Globus pallidus (tissue), 1 donor: Measurements from ENCODE around the gene AP1G2.

Experiments used
- DNase-seq: peaks from one replicate; pipeline ENCODE4 v3.0.0-alpha.2; 2015; ENCODE audit warnings: low spot score

The AP1G2 gene

DNA sequence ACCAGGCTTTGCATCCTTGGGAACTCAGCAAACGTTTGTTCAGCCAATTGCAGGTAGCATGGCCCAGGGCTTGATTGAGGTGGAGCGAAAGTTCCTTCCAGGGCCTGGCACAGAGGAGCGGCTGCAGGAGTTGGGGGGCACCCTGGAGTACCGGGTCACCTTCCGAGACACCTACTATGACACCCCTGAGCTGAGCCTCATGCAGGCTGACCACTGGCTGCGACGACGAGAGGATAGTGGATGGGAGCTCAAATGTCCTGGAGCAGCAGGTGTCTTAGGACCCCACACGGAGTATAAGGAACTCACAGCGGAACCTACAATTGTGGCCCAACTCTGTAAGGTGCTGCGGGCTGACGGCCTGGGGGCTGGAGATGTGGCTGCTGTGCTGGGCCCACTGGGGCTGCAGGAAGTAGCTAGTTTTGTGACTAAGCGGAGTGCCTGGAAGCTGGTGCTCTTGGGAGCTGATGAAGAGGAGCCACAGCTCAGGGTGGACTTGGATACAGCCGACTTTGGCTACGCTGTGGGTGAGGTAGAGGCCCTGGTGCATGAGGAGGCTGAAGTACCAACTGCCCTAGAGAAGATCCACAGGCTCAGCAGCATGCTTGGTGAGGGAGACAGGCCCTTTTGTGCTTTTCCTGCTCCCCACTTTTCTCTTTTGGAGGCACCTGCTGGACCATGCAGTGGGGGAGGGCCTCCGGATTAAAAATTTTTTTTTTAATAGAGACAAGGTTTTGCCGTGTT is 10.7 kb downstream of the AP1G2 start:
- DNase-seq: no peak

DNA sequence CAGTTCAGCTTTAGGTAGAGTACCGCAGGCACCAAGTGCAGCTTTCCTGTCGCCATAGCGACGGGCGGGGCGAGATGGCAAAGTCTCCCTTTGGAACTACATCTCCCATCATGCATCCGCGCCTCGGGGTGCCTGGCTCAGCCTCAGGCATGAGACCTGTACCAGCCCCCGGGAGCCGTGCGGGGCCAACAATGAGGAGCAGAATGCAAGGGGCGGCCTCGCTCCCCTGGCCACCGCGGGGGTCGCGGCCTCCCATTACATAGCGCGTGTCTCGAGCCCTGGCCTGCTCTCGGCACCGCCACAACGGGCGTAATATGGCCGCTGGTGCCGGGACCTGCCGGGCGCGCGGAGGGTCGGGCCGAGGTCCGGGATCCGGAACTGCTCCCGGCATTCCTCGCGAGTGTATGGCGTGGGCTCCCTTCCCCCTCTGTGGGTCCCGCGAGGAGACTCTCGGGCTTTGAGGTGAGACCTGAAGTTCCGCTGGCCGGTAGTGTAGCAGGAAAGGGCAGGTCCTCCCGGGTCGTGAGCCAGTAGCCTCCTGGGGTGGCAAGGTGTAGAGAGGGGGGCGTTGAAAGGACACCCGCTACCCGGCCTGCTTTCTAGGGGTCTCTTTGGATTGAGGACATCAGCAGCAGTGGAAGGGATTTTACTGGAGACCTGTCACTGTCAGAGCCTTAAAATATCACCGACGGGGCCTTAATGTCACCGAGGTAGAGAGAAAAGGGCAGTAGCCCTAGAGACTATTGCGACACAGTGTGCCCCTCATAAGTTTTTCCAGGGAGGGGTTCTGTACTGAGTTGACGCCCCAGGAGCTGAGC is 11.5 kb downstream of the AP1G2 start, which contains the start of gene THTPA:
Gene THTPA, plus strand, starts transcription at position 390 of the 818 bp plus-strand sequence. CDS start 487 bp downstream, outside the sequence.
- DNase-seq: peak; percentile 92

DNA sequence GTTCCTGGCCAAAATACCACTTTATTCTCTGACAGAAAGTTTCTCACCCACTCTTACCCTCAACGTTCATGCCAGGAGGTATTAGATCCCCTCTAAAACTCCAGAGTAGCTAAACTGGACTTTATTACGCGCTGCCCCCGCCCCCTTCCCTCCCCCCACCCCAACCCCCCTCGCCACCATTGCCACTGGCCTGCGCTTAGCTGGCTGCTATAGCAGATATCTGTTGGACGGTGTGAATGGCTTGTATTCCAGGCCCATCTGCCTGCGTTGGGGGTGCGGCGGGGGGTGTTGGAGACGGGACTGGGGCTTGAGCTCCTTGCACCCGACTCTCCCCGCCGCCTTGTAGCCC is 12.1 kb downstream of the AP1G2 start:
- DNase-seq: no peak

DNA sequence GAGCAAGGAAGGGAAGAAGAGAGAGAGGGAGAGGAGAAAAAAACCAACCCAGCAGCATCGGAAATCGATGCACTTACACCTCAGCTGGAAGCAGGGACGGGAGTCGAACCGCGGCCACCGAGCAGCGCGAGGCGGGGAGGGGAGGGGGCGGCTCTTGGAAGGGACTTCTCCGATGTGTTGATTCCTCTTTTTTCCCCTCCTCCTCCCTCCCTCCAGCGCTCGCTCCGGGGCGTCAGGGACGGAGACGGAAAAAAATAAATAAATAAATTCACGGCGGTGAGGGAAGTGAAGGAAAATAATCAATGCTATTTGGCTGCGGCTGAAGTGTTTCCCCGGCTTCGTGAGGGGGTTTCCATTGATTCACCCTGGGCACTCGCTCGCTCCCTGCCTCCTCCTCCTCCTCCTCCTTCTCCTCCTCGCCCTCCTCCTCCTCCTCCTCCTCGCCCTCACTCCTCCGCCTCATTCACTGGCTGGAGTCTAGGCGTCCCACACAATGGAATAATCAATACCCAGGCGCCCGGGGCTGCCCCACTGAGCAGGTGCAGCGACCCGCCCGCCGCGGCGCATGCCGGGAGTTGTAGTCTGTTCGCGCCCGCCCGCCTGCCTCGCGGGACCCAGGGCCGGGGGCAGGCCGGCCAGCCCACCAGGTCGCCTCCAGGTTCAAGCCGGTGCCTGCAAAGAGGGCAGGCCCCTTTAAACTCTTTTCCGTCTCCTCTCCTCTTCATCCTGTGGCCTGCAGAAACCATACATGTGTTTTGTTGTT is 16.1 kb downstream of the AP1G2 start, which contains the start of gene ZFHX2:
Gene ZFHX2, minus strand, starts transcription at position 500 of the 763 bp plus-strand sequence. CDS start 16,440 bp downstream, outside the sequence.
- DNase-seq: peak; percentile 89

DNA sequence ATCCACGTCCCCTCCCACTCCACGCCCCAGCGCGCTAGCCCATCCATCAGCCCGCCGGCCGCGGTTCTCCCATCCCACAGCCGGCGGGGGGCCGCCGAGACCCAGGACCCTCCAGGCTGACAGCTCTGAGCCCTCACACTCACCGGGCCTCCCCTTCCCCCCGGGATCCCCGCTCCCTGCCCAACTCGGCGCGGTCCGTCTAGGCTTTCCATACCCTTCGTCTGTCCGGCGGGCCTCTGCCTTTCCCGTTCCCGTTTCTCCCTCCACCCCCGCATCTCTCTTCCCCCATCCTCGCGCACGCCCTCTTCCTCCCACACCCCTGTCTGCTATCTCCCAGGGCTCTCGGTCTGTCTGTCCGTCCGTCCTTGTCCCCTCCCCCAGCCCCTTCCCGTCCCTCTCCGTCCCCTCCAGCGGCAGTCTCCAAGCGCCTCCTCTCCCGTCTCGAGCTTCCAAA is 16.8 kb downstream of the AP1G2 start:
- no peak for DNase-seq

DNA sequence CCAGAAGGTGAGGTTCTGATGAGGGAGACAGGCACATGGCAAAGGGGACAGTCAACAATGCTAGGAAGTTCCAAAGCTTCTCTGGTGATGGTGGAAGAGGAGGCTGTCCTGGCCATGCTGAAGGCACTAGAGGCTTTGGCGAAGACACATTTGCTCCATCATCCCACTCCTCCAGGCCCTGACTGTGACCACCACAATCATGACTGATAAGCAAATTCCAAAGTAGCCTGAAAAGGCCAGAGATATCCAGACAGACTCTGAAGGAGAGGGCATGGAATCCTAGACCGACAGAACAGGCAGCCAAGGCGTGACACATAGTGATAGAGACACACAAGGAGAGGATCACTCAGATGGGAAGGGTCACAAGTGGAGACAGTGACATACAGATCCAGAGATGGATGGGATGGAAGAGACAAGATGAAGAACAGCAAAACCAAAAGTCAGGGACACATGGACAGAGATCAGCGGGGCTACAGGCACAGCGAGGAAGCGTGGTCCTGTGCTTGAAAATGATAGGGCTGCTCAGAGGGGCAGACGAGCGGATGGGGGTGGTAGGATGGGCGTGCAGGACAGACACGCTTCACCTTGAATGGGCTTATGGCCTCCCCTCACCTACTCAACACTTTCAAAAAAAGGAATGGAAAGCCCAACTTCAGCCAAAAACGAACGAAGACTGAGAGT is 17.3 kb downstream of the AP1G2 start:
- no peak for DNase-seq

DNA sequence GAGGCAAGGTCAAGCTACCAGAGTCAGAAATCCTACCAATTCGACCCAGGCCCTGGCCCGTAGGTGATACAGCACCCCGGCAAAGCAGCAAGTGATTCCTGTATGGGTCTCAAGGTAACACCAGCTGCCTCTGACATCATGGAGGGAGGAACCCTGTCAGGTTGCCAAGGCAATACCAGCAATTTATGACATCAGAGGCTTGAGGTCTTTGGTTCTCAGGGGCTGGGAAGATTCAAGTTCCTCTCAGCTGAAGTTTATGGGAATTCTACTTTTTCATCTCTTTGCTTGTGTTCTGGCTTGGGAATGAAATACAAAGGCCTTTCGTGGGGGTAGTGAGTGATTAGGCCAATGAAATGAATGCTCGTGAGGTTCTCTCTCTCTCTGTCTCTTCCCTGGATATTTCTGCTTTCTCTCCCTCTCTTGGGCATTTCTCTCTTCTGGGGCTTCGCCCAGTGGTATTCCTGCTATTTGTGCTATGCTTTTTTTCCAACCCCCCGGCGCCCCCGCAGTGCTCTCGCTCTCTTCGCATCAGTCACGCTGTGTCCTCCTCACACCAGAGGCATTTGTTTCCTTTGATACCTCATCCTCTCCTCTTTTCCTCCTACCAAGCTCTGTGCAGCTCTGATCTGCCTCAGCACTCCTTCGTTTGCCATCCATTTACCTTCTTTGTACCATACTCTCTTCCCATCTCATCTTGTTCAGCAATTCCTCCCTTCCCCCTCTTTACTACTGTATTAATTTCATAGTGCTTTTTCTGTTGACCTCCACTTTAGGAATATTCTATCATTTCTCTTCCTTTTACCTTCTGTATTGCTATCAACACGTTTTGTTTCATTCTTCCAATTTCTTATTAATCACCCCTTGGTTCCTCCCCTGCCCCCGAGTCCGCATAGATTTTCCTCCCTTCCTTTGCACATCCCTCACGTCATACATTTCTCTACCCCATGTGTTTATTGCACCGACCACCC is 19.0 kb downstream of the AP1G2 start:
- DNase-seq: no peak

DNA sequence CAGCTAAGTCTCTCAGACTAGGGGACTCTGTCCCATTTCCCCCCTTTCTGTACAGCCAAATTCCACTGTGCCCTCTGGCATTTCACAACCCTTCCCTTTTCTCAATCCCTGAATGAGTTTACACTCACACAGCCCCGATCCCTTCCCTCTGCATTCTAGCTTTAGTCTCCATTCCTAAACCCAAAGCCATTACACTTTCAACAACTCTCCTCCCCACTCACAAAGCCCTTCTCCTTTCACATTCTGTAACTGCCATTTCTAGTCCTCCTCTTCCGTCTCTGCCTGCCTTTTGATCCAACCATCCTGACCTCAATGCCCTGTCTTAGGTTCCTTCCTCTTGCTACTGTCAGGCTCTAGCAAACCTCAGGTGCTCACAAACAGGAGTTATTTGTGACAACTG is 19.7 kb downstream of the AP1G2 start:
- no peak for DNase-seq

DNA sequence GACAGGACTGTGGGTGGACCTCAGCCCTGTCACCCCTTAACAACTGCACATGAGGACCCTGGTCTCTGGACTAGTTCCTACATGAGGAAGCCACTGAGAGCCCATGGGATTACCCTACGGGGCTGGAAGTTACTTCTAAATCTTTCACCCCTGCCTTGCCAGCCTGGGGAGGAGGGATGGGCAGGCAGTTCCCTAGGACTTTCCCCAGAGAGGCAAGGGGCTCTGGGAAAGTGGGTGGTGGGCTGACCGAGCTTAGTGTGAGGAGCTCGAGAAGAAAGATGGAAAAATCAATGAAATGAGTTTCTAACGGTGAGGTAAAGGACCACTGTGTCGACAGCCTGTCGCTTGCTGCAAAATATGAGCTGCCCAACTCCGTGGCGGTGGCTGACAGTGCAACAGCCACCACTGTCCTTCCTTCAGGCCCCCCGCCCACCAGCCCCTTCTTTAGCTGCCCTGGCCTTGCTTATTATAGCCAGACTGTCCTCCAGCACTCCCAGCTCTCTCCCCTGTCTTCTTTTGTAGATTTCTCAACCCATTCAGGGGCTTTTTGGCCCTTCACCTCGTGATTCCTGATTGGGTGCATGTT is 21.0 kb downstream of the AP1G2 start:
- DNase-seq: no peak

DNA sequence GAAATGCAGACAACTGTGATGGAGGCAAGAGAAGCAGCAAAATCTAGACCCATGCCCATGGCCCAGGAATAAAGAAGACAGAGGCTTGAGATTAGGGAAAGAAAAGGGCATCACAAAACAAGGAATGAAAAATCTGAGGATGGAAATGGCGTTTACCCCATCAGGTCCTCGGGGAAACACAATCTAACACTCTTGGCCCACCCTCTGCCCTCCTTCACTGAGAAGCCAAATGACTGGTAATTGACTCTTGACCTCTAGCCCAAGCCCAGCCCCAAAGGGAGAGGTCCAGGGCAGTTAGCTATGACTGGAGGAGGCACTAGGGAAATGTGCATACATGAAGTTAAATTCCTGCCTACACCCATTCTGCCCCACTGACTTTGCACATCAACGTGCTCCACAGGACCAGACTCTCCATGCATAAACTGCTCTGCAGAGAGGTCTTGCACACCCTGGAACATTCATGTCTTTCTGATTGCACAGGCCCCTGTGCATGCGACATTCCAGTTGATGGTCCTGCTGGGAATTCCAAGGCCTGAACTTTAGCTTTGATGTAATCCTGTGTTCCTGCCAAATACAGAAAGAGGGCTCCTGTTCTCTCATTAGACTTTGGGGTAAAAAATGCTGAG is 21.7 kb downstream of the AP1G2 start:
- no peak for DNase-seq

DNA sequence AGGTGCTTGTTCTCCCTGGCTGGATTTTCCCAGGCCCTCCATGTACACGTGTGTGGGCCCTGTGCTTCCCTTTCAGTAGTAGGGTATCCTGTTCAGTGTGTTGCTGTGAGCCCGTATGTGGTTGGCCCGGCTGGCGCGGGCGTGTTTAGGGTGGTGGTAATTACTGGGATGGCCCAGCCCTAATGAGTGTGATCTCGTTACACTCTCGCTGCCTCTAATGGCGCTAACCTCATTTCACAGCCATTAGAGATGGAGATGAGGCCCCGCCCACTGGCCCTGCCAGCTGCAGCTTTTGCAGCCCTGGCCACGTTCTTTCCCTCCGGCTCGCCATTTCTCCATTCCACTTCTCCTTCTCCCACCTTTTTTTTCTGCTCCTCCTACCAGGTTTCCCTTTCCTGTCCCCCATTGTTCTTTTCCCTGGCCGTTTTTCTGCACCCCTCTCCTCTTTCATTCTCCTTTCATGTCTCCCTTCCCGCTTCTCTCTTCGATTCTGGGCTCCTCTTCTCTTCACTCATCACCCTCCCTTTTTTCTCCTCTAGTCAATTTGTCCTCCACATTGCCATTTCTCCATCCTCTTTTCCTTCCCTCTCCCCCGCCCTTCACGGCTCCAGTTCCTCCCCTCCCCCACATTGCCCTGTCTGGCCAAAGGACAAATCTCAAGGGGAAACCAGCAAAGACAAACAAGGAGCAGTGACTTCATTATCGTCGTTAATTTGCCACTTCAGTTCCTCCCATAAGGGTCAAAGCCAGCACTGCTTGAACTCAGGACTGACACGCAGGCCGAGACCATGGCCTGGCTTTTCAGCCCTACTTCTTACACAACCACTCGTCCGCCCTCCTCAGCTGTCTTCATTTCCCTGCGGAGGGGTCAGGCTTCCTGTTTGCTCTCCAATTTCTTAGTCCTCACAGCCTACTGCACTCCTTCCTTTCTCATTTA is 22.8 kb downstream of the AP1G2 start:
- peak; percentile 74 for DNase-seq

DNA sequence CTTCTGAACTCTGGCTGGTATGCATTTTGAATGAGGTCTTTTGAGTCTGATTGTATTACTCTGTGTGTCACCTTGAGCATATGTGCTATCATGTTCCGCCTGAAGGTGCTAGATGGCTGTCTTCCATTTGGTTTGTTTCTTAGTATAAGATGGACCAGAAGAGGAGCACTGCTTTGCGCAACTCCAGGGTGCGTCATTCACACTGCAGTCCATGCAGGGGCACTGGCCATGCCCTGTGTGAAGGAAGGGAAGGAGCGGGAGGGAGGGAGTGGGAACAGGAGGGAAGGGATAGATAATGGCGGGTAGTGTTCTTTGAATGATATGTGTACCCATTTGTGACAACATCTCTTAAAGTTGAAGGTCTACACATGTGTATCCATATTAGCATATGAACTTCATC is 24.2 kb downstream of the AP1G2 start:
- DNase-seq: no peak

DNA sequence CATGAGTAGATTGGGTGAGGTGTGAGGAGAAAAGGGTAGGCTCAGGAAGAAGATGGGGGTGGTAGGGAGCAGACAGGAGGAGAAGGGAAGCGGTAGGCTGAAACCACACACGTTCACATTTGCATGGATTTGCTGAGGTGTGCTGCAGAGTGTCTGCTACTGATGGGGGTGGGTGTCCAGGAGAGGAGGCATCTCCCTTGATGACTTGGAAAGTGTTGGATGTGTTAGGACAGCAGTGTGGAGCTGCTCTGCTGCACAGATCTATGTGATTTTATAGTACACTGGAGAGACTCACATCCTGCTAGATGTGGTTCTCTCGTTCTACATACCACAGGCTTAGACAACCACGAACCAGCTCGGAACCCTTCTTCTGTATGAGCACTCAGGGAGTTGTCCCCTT is 25.3 kb downstream of the AP1G2 start:
- DNase-seq: no peak

DNA sequence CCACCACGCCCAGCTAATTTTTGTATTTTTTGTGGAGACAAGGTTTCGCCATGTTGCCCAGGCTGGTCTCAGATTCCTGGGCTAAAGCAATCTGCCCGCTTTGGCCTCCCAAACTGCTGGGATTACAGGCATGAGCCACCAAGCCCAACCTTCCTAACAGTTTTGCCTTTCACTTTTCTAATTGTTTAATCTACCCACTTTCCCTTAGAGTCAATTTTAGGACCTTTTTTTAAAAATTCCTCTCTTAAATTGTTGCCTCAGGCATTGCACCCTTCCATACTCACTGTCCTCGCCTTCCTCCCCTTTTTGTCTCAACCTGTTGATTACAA is 27.5 kb downstream of the AP1G2 start:
- DNase-seq: no peak

DNA sequence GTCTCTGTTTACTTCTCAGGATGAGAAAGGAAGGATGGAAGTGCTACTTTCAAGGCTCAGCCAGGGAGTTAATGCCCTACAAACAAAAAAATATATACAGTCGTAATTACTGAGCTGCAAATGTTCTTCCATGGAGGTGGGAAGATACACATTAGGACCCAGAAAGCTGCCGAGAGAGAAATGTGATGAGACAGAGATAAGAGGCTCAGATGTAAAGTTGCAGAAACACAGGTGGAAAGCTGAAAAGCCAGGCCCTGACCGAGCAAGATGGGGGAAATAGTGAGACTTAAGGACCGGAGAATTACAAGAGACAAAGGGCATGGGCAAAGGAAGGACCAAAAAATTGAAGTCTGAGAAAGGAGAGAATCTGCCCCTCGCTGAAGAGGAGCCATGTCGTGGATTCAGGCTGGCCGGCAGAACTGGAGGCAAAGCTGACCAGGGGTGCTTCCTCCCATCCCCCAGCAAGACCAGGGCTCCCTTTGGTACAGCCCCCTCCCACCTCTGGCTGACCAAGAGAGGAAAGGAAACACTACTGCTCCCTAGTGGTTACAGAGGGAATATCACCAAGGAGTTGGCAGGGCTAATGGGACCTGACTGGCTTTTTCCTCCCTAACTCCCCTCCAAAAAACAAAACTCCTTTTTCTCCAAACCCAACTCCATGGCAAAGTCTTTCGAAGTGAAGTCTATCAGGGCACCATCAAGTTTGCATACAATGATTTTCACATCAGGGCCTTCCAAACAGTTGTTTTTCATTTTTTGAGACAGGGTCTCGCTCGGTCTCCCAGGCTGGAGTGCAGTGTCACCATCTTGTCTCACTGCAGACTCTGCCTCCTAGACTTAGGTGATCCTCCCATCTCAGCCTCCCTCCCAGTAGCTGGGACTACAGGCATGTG is 28.1 kb downstream of the AP1G2 start:
- peak; percentile 79 for DNase-seq

DNA sequence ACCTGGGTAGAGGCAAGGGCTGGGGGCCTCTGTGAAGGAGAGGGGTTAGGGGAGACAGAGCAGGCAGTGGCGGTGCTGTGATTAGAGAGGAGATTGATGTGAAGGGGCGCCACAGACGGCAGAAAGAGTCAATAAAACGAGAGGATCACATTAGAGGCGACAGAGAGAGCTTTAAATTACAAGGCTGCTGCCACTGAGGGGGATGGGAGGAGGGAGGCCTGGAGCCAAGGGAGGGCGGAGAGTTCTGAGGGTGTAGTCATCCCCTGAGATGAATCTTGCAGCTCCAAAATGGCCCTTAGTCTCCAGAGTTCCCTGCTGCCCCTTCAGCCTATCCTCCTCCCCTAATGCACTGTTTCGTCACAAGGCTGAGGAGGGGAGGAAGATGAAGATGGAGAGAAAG is 28.8 kb downstream of the AP1G2 start:
- peak; percentile 69 for DNase-seq

DNA sequence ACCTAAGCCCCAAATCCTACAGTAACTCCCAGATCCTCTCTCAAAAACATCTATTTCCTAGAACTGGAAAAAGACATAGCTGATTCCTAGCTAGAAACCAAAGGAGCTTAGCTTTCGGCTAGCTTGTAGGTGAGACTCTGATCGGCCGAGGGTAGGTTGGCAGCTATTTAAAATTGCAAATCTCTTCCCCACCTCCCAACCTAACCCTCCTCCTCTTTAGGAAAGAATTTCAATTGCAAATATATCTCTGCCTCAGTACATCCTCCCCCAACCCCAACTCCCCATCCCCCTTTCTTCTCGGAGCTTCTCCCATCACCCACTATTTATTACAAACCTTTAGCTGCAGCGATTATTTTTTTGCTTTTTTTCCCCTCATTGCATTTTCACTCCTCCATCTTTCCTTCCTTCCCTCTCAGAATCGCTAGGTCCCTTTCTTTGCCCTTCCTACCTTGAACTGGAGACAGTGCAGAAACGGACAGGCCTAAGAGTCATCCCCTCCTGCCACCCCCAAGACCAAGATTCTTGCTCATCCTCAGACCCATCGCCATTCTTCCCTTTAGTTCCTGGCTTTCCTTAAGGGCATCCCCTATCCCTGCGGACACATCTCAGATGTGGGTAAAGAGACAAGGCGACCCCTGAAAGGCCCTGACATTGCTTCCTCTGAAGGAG is 29.4 kb downstream of the AP1G2 start:
- no peak for DNase-seq
